Ecto neural progenitor cell (in vitro differentiated cells): Measurements from ENCODE around the gene UGT3A1.

ENCODE experiments used
- DNase-seq: peaks from one replicate; pipeline ENCODE4 v3.0.0-alpha.2; 2018; ENCODE audit warnings: low spot score

UGT3A1 gene

DNA sequence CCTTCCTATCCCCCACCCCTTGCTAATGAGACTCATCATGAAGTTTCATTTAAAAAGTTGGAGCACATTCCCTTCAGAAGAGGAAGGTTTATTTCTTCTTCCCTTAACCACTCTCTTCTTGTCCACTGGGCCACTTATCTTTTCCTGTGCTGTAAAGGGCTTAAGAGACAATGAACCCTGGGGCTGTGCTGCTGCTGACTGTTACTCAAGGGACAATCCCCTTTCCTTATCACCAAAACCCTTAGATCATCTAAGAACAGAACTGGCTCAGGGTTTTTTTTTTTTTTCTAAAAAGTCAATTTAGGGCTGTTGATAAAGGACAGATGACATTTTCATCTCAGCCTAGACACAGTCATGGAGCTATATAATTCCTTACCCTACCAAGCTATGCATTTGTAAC lies 82.4 kb downstream of the UGT3A1 start:
- no peak for DNase-seq

GRCh38 chr5:35908228-35908627 lies 83.0 kb downstream of the UGT3A1 start:
- no peak for DNase-seq

DNA sequence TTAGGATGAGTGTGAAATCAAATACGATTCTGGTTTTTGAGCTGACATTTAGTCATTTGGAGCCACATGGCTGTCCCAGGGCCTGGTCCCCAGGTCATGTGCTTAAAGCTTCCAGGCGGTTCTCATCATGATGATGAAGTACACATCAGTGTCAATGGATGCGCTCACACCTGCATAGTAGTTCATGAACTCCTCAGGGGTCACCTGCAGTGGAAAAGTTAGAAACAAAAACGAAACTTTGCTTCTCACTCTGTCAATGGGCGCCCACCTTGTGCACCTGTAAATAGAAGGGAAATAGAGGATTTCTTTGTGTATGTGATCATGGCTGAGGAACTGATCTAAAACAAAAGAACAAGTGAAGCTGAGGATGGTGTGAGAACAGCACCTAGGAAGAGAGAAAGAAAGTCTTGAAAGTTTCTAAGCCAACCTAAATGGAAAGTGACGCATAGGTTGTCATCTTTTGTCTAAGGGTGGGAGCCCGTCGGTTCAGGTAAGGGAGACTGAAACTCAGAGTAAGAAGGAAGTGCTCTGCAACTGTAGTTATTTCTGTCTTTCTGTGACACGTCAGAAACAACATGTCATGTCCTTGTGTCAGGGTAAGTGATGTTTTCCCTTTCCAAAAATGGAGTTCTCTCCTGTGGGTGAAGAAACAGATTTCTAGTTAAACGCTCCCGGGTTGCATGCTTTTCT lies 86.6 kb downstream of the UGT3A1 start:
- DNase-seq: no peak

DNA sequence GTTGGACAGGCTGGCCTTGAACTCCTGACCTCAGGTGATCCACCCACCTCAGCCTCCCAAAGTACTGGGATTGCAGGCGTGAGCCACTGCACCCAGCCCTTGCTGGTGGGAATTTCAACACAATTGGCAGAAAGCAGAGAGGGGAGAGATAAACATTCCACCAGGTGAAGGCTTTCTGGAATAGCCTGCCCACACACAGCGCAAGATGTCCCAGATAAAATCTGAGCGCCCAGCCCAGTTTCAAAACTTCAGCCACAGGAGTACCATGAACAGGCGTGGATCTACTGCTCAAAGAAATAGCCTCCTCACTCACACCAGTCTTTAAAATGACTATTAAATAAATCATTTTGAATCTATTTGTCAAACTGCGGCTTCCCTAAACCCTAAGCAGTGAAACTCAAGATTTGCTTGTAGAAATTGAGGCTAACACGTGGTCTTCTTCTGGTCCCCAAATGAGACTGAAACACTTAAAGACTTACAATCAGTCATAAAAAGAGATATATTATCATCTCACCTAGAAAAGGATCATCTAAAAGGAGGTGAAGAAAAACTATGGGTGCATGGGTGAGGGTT lies 87.5 kb downstream of the UGT3A1 start:
- DNase-seq: no peak

DNA sequence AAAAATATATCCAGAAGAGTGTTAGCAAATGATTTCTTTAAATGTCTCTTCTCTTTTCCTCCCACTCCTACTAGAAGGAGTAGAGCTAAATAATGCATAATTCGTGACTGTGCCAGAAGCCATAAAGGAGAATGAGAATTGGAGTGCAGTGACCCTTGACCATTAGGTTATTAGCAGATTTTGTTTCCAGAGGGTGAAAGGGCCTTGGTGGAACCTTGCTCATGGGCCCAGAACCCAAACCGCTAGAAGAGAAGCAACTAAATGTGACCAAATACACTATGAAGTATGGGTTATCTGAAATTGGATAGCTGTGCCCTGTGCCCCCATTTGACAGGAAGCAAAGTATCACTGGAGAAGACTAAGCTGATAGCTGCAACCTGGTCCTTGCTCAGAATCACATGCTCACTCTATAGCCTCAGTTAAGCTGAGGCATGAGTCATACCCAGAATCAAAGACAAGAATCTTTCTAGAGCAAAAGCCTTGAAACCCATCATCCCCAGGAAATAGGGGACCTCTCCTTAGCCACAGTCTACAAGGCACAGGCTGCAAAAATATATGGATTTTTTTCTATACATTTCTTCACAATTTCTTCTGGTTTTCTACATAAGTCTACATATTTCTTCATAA lies 89.0 kb downstream of the UGT3A1 start:
- DNase-seq: no peak
